ENCODE data around the gene GP1BB. TPM values are rescaled to one million over a fixed set of nuclear protein-coding genes. Genes with fewer than 3 reads are reported as not detected.
"Not testable (repeated sequence)": the region's sequence is repeated elsewhere in the genome, so short reads cannot be mapped to it uniquely, and the experiment has no call there.

The GP1BB gene
- total RNA-seq, 4 donors from 2014 or later: 0.76 to 7.4 (median 6.4) TPM; not detected in 1

DNA sequence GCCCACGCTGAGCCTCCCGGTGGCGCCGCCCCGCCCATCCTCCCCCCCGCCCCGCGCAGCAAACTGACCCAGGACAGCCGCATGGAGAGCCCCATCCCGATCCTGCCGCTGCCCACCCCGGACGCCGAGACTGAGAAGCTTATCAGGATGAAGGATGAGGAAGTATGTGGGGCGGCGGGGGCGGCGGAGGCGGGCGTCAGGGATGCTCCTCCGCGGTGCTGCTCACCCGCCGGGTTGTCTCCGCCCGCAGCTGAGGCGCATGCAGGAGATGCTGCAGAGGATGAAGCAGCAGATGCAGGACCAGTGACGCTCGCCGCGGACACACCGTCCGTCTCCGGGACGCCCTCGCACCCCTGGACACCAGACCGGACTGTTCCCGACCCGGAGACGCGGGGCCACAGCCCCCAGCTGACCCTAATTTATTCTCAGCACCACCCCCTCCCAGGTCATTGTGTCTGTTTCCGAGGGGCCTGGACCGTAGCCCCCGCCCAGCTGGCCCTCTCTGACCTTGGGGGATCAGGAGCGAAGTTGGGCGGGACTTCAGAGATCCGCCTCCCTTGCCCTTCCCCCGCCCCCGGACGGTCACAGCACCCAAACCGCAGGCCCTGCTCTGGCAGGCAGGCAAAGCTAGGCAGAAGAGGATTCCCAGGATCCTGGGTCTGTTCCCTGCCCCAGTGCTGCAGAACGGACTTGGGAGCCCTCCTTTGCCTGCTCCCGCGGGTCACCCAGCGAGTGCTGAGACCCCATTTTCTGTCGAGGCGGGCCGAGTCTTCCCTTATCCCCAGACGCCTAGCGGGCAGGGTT is 959 bp upstream of the GP1BB start:
- Histone ChIP-seq H3K4me3 (no peak overlapping the region), H3K27me3 (no peaks in the 10 kb centered on the region), H3K27ac (no peak overlapping the region), H3K4me1 (no peaks in the 10 kb centered on the region), H3K9me3 (no peaks in the 10 kb centered on the region), H3K36me3 (no peaks in the 10 kb centered on the region)
- TF ChIP-seq POLR2A (IDR thresholded peaks at IDR 0.05): no peak
- TF ChIP-seq, protein P1, sequence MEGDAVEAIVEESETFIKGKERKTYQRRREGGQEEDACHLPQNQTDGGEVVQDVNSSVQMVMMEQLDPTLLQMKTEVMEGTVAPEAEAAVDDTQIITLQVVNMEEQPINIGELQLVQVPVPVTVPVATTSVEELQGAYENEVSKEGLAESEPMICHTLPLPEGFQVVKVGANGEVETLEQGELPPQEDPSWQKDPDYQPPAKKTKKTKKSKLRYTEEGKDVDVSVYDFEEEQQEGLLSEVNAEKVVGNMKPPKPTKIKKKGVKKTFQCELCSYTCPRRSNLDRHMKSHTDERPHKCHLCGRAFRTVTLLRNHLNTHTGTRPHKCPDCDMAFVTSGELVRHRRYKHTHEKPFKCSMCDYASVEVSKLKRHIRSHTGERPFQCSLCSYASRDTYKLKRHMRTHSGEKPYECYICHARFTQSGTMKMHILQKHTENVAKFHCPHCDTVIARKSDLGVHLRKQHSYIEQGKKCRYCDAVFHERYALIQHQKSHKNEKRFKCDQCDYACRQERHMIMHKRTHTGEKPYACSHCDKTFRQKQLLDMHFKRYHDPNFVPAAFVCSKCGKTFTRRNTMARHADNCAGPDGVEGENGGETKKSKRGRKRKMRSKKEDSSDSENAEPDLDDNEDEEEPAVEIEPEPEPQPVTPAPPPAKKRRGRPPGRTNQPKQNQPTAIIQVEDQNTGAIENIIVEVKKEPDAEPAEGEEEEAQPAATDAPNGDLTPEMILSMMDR (IDR thresholded peaks at IDR 0.05): no peak
- intact Hi-C loops (cut with DNase I; ENCODE audit: low total_unique reads): no loop called here
- no peak for DNase-seq

DNA sequence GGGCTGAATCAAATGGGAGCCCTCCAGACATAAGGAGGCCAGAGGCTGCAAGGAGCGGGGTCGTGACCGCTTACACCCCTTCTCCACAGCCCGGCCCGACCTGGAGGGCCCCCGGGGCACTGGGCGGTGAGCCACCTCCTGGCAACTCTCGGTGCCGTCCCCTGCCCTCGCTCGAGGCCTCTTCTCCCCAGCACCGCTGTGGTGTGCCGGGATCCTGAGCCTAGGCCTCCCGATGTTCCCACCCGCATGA is 432 bp upstream of the GP1BB start:
- Histone ChIP-seq H3K4me1 (no peaks in the 10 kb centered on the region), H3K4me3 (no peak overlapping the region), H3K27ac (no peak overlapping the region), H3K27me3 (no peaks in the 10 kb centered on the region), H3K9me3 (no peaks in the 10 kb centered on the region), H3K36me3 (no peaks in the 10 kb centered on the region)
- DNase-seq: no peak
- TF ChIP-seq POLR2A (IDR thresholded peaks at IDR 0.05): no peak
- TF ChIP-seq, protein P1 (IDR thresholded peaks at IDR 0.05): no peak
- intact Hi-C loops (cut with DNase I; ENCODE audit: low total_unique reads): no loop called here

DNA sequence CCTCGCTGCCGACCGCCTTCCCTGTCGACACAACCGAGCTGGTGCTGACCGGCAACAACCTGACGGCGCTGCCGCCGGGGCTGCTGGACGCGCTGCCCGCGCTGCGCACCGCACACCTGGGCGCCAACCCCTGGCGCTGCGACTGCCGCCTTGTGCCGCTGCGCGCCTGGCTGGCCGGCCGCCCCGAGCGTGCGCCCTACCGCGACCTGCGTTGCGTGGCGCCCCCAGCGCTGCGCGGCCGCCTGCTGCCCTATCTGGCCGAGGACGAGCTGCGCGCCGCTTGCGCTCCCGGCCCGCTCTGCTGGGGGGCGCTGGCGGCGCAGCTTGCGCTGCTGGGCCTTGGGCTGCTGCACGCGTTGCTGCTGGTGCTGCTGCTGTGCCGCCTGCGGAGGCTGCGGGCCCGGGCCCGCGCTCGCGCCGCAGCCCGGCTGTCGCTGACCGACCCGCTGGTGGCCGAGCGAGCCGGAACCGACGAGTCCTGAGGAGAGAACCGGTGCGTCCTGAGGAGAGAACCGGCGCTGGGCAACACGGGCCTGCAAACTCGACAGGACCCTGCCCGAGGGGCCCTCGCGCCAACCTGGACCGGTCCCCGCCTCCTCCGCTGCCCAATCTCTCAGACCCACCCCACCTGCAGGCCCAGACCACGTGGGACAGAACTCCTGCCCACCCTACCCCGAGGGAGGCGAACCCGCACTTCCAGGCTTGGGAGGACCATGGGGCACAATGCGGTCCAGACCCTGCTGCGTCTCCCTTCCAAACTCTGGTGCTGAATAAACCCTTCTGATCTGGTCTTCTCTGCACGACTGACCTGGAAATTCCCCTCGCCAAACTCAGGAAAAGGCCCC is 866 bp downstream of the GP1BB start:
- no peak overlapping the region for H3K27ac ChIP-seq
- DNase-seq: no peak
- no peak for TF ChIP-seq POLR2A (IDR thresholded peaks at IDR 0.05)
- TF ChIP-seq, protein P1 (IDR thresholded peaks at IDR 0.05): no peak
- no peaks in the 10 kb centered on the region for H3K4me1 ChIP-seq
- H3K36me3 ChIP-seq: no peaks in the 10 kb centered on the region
- H3K27me3 ChIP-seq: no peaks in the 10 kb centered on the region
- no peaks in the 10 kb centered on the region for H3K9me3 ChIP-seq
- H3K4me3 ChIP-seq: no peak overlapping the region
- intact Hi-C loops (cut with DNase I; ENCODE audit: low total_unique reads): no loop called here

DNA sequence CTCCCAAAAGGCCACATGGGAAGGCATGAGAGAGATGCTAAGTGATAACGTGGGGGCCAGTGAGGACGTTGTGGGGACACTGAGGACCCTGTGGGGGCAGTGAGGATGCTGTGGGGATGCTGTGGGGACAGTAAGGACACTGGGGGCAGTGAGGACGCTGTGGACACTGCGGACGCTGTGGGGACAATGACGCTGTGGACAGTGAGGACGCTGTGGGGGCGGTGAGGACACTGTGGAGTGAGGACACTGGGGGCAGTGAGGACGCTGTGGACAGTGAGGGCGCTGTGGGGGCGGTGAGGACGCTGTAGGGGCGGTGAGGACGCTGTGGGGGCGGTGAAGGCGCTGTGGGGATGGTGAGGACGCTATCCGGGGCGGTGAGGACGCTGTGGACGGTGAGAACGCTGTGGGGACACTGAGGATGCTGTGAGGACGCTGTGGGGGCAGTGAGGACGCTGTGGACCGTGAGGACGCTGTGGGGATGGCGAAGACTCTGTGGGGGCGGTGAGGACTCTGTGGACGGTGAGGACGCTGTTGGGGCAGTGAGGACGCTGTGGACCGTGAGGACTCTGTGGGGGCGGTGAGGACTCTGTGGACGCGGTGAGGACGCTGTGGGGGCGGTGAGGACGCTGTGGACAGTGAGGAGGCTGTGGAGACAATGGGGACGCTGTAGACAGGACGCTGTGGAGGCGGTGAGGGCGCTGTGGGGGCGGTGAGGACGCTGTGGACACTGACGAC is 1.8 kb downstream of the GP1BB start:
- Histone ChIP-seq H3K4me1 (no peaks in the 10 kb centered on the region), H3K27me3 (no peaks in the 10 kb centered on the region), H3K27ac (no peak overlapping the region), H3K36me3 (no peaks in the 10 kb centered on the region), H3K4me3 (no peak overlapping the region), H3K9me3 (no peaks in the 10 kb centered on the region)
- intact Hi-C loops (cut with DNase I; ENCODE audit: low total_unique reads): no loop called here
- TF ChIP-seq, protein P1 (IDR thresholded peaks at IDR 0.05): no peak
- no peak for TF ChIP-seq POLR2A (IDR thresholded peaks at IDR 0.05)
- DNase-seq: no peak

DNA sequence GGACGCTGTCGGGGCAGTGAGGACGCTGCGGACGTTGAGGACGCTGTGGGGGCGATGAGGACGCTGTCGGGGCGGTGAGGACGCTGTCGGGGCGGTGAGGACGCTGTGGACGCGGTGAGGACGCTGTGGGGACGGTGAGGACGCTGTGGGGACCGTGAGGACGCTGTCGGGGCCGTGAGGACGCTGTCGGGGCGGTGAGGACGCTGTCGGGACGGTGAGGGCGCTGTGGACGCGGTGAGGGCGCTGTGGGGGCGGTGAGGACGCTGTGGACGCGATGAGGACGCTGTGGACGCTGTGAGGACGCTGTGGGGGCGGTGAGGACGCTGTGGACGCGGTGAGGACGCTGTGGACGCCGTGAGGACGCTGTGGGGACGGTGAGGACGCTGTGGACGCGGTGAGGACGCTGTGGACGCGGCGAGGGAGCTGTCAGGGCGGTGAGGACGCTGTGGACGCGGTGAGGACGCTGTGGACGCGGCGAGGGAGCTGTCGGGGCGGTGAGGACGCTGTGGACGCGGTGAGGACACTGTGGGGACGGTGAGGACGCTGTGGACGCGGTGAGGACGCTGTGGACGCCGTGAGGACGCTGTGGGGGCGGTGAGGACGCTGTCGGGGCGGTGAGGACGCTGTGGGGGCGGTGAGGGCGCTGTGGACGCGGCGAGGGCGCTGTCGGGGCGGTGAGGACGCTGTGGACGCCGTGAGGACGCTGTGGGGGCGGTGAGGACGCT is 2.9 kb downstream of the GP1BB start:
- H3K4me1 ChIP-seq; H3K4me3 ChIP-seq; DNase-seq; H3K36me3 ChIP-seq; H3K27me3 ChIP-seq; intact Hi-C loops (cut with DNase I; ENCODE audit: low total_unique reads); H3K9me3 ChIP-seq; H3K27ac ChIP-seq: not testable (repeated sequence)
